ENCODE data around the gene PFKFB2.

Gene PFKFB2

DNA sequence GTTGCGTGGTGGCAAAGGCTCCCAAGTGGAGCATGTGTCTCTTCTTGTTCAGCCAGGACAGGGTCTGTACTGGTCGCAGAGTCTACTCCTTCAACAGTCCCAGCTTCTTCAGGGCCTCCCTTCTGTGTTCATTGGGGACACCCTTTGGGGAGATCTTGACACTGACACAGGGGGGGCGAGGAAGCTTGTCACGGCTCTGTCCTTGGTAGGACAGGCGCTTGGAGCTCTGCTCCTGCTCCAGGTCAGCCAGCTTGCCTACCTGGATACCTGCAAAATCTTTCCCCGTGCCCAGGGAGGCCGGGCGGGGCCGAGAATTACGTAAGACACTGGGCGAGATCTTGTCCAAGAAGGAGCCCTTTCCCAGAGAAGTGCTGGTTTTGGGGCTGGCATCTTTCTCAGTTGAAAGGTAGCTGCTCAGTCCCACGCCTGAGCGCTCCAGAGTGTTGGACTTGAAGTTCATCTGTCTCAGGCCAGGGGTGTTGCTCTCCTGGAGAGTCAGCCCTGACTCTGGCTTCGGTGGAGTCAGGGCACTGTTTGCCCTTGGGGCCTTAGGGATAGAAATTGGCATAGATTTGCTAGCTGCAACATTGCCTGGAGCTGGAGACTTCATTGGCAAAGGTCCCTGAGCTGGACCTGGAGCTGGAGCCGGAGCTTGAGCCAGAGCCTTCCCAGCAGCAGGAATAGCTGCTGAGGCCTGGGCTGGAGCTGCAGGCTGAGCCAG, 31.0 kb upstream of the PFKFB2 start:
- DNase-seq (ENCODE audit: low spot score) = no peak

DNA sequence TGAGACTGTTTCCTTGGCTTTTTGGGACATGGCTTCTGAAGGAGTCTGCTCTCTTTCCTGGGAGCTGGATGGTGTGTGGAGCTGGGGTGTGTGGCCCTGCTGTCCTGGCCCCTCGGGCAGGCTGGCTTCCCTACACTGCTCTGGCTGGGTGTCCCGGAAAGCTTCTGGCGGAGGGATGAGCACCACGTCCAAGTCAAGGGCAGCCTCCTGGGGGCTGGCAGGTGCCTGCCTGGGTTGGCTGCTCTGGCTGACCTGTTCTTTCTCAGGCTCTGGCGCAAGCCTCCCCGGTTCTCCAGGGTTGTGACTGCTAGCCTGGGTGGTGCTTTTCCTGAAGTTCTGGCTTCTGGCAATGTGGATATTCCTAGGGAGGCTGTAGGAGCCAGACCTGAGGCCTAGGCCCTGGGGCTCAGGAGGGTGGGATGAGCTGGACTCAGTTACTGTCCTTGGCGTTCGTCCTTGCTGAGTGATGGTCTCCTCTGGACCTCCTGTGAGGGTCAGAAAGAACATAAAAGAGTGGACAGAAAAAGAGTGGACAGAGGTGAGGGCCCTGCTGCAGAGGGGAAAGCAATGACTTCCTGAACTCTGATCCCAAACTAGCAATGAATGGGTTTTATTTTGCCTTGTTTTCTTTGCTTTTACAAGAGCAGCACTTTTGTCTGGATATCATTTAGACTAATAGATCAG, 29.9 kb upstream of the PFKFB2 start:
- DNase-seq (ENCODE audit: low spot score) = no peak

- DNase-seq (ENCODE audit: low spot score) = no peak
Measured at GRCh38 chr1:207024202-207025145, 28.6 kb upstream of the PFKFB2 start.

DNA sequence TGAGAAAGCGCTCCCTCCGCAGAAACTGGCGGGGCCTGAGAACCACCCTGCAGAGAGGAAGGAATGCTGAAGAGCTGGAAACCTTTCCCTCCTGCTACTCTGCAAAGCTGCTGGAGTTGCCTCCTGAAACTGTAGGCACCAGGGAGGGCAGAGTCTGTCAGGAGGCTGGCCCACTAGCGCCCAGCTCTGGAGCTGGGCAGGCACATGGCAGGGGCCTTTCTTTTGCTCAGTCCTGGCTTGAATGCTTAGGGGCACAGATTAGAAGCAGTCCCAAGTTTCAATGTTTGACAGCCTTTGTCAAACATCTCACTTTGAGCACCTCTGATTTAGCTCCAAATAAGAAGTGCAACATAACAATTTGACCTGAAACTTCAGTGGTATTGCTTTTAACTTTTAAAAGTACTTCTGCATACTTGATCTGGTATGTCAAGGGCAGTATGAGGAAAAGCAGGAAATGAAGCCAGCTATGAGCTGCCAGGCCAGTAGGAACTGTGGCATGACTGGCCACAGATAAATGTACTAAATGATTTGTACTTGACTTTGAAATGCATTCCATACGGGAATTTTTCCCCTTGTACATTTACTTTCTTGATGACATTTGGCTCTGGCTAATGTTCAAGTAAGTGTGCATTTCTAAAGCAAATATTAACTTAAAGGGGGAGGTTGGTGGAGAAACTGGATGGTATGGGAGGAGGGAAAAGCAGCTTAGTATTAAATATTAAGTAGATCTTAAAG, 27.8 kb upstream of the PFKFB2 start:
- DNase-seq (ENCODE audit: low spot score) = no peak

DNA sequence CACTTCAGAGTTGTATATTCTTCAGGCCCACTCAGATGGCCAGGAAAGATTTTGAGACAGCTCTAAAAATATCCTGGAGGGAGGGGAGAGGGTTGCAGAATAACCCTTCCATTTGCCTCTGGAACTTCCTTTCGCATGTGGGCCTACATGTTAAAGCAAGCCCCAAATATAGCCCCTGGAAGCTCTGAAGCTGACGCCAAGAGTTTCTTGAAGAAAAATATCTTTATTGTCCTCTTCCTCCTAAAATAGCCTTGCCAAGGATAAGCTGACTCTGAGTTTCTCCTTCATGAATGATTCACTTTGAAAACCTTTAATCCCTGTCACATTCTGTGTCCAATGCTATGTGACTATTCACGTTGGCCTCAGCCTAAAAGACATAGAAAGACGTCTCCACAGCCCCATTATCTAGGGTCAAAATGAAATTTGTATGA, 27.0 kb upstream of the PFKFB2 start:
- no peak for DNase-seq (ENCODE audit: low spot score)

- DNase-seq (ENCODE audit: low spot score) = no peak
Measured at GRCh38 chr1:207027206-207027777, 25.8 kb upstream of the PFKFB2 start.

DNA sequence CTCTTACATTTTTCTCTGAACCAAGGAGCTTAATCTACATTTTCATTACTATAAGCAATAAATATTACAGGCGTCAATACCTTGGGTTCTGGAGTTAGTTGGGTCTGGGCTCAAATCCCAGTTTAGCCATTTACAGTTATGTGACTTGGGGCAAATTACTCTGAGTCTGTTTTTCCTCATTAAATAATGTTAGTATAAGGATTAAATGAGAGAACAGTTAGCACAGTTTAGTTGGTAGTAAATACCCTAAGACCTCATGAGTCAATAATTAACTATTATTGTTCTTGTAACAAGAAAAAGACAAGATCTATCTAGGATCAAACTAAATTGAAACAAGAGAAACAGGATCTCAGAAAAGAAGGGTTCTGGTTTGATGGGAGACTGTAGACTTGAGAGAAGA, 25.2 kb upstream of the PFKFB2 start:
- no peak for DNase-seq (ENCODE audit: low spot score)

DNA sequence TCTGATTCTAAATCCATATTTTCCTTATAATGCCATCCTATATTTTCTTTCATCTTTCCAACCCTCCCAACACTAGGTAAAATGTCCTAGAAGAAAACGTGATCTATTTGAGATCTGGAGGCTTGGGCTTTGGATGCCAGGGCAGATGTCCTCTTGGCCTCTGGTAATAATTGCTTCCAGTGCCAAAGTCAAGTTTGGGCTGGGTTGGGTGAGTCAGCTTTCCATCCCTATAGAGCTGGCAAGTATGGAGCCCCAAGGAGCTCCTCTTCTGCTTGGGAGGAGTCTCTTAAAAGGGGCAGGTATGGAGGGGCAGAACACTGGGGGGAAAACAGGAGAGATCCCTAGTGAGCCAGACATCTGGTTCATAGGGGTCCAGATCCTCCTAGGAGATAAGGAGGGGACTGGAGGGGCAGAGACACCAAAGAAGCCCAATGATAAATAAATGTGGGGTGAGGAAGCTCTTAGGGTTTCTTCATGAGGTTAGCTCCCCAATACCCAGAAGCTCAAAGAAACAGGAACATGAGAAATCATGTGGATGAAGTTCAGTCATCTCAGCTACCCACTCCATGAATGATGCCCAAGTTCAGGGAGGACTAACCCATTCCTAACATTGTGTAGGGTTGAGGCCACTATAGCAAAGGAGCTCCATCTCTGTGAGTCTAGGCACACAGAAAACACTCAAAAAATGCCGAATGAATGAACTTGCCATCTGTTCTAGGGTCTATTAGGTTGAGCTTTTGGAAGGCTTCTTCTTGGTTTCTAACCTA, 24.0 kb upstream of the PFKFB2 start:
- no peak for DNase-seq (ENCODE audit: low spot score)

- DNase-seq (ENCODE audit: low spot score) = no peak
Measured at GRCh38 chr1:207029701-207030521, 23.2 kb upstream of the PFKFB2 start.

- DNase-seq (ENCODE audit: low spot score) = no peak
Measured at GRCh38 chr1:207030522-207031009, 22.5 kb upstream of the PFKFB2 start.

GRCh38 chr1:207031016-207031415, 22.1 kb upstream of the PFKFB2 start:
- DNase-seq (ENCODE audit: low spot score) = no peak

DNA sequence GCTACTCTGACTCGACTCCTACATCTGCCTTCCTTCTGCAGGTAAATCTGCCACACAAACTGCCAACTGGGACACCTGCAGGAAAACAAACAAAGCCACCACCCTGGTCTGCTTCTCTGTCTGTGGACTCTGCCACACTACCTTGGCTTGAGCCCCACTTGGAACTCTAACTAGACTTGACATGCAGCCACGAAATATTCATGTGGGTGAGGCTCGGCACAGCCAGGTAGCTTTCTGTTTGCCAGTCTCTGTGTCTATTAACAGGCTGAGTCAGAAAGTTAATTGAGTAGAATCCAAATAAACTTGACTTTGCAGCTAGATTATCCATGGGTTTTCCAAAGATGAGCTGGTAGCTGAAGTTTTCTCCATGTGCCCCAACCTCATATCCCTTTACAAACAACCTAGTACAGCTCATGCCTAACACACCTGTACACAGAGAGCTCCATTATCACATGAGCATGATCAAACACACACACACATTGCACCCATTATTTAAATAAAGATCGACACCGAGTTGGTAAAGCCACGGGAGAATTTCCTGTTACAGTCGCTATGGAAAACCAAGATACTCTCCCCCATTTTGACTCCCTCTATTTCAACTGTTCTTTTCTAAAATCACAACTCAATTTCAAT, 21.3 kb upstream of the PFKFB2 start:
- DNase-seq (ENCODE audit: low spot score) = no peak

GRCh38 chr1:207032528-207033017, 20.5 kb upstream of the PFKFB2 start, which contains the start of gene C1orf116:
Gene C1orf116, minus strand, starts transcription at chr1:207032756. Its CDS starts 5,158 bp downstream, at chr1:207027598.
- DNase-seq (ENCODE audit: low spot score) = no peak

- no peak for DNase-seq (ENCODE audit: low spot score)
Measured at GRCh38 chr1:207033302-207033701, 19.8 kb upstream of the PFKFB2 start.

DNA sequence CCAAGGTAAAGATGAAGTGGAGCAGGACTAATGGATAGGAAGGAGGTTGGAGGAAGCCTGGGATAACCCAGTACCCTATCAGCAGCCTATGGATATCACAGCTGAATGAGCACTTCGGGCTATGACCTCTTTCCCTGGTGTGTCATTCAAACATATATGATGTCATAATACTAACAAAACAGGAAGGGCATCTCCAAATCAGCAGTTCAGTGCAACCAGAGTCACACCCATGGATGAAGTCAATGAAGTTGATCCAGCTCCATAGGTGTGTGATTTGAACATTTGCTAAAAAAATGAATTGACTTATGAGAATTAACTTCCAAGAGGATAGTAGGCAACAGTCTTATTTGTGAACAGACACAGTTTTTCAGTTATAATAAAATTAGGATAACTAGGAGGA, 18.9 kb upstream of the PFKFB2 start:
- peak; percentile 20 for DNase-seq (ENCODE audit: low spot score)

GRCh38 chr1:207034998-207035397, 18.1 kb upstream of the PFKFB2 start:
- DNase-seq (ENCODE audit: low spot score) = peak; percentile 86

- peak; percentile 14 for DNase-seq (ENCODE audit: low spot score)
Measured at GRCh38 chr1:207035877-207036551, 17.1 kb upstream of the PFKFB2 start.

- DNase-seq (ENCODE audit: low spot score) = no peak
Measured at GRCh38 chr1:207036865-207037264, 16.2 kb upstream of the PFKFB2 start.
